LNCAP (cell line): ENCODE results near the gene CBFA2T3.

ENCODE experiments used
- TF ChIP-seq, protein P1 (sequence below): fragments of 450-650 bp; IDR thresholded peaks from 2 replicates; pipeline ENCODE4 v1.5.1; 2017; ENCODE audit warnings: mild to moderate bottlenecking

The CBFA2T3 gene

DNA sequence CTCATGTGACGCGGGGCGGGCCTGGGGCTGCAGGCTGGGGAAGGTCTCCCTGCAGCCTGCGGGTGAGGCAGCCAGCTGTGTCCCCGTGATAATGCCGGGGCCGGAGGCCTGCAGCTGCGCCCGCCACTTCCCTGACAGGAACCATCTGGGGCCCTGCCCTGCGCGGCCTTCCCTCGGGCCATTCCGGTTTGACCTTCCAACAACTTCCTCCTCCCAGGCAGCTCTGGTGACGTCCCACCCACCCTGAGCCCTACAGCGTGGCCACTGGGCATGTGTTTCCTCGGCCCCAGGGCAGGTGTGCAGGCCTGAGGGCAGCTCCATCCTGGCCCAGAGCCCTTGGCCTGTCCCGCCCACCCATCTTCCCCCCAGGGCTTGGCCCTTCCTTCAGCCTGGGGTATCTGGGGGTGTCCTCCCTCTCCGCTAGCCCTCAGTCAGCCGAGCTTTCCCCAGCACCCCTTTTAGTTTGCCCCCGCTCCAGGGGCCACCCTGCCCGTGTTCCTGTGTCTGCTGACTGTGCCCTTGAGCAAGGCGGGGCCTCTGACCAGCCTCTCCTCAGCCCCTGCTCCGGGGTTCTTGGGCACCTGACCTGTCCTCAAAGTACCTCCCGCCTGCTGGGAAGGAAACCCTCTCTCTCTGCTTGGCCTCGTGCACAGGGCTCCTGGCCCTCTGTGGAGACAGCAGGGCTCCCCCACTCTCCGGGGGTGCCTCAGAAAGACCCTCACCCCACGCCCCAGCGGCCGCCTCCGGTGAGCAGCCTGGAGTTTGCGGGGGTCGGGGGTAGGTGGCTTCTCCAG, at the start of gene CBFA2T3:
CBFA2T3 (minus strand) TSS at position 190 of the 794 bp plus-strand sequence. CDS start 400 bp downstream, outside the sequence.
- TF ChIP-seq, protein P1, sequence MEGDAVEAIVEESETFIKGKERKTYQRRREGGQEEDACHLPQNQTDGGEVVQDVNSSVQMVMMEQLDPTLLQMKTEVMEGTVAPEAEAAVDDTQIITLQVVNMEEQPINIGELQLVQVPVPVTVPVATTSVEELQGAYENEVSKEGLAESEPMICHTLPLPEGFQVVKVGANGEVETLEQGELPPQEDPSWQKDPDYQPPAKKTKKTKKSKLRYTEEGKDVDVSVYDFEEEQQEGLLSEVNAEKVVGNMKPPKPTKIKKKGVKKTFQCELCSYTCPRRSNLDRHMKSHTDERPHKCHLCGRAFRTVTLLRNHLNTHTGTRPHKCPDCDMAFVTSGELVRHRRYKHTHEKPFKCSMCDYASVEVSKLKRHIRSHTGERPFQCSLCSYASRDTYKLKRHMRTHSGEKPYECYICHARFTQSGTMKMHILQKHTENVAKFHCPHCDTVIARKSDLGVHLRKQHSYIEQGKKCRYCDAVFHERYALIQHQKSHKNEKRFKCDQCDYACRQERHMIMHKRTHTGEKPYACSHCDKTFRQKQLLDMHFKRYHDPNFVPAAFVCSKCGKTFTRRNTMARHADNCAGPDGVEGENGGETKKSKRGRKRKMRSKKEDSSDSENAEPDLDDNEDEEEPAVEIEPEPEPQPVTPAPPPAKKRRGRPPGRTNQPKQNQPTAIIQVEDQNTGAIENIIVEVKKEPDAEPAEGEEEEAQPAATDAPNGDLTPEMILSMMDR = no peak

- TF ChIP-seq, protein P1 = no peak
Measured at GRCh38 chr16:89026121-89026612, 49.2 kb upstream of the CBFA2T3 start.

- TF ChIP-seq, protein P1 = no peak
Measured at GRCh38 chr16:89025636-89026035, 48.6 kb upstream of the CBFA2T3 start.

GRCh38 chr16:89024546-89025060, 47.6 kb upstream of the CBFA2T3 start:
- TF ChIP-seq, protein P1 = no peak

DNA sequence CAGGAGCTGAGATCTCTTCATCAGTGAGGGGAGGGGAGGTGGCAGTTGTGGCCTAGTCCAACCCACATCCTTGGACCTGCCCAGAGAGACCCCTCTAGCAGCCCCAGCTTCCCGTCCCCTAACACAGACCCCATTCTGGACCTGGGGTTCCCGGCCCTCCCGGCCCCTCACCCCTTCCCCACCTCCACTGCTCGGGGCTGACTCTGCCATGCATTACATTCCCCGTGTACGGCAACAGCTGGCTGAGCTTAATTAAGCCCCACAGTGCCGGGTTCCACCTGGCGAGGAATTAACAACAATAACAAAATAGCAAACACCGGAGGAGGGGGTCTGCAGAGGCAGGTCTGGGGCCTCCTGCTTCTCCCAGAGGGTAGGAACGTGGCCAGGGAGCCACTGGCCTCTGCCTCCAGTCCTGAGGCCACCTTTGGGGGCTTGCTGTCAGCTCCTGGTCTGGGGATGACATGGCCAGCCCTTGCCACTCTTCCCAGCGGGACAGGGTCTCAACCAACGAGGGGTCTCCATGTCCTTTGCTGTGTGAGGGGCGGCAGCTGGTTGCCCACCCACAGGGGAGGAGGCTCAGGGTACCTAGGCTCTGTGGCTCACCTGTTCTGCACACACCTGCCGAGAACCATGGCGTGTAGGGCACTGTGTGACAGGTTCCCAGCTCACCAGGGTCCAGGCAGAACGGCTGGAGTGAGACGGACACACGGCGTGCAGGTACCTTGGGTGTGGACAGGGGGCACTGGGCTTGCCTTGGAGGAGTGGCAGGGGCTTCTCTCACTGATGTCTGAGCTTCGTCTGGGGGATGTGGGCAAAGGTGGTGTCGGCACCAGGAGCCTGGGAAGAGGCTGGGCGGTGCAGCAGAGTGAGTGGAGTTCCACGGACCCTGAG, 46.9 kb upstream of the CBFA2T3 start:
- TF ChIP-seq, protein P1 = no peak

- TF ChIP-seq, protein P1 = no peak
Measured at GRCh38 chr16:89023151-89023551, 46.1 kb upstream of the CBFA2T3 start.

DNA sequence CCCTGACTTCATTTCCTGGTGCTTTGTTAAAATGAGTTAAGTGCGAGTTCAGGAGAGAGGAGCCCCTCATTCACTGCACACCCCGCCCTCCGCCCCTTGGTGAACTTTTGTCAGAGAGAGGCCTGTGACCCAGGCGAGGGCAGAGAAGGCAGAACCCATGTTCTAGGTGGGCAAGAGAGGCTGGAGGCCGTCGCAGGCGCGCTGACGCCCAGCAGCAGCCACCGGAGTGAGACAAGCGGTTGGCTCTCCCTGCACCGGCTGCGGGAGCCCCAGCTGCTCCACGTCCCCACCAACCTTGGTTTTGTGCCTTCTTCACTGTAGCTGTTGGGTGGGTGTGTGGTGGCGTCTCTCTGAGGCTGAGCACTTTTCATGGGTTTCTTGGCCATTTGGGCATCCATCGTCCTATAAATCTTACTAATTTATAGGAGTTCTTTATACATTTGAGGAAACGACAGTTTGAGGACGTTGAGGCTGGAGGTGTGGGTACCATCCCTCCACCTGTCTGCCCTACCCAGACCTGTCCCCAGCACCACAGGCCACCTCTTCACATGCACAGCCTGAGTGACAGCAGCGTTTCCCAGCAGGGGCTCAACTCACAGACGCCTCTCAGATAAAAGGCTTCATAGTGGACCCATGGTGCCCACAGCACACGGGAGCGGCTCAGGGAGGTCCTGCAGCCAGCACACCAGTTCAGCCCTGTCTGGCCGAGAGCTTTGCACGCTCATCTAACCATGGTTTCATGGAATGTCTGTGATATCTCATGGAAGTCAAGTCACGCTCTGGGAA, 45.2 kb upstream of the CBFA2T3 start:
- TF ChIP-seq, protein P1 = no peak
